ENCODE data around the gene GNGT1.
"Not testable (repeated sequence)": the region's sequence is repeated elsewhere in the genome, so short reads cannot be mapped to it uniquely, and the experiment has no call there.

GNGT1 gene

GRCh38 chr7:93910076-93910994 lies 4.0 kb downstream of the GNGT1 start:
- DNase-seq, result no peak

GRCh38 chr7:93911242-93911641 lies 4.9 kb downstream of the GNGT1 start:
- not testable (repeated sequence) for DNase-seq

- not testable (repeated sequence) for DNase-seq
Observed at GRCh38 chr7:93911661-93912060, 5.3 kb downstream of the GNGT1 start.

GRCh38 chr7:93913197-93913596 lies 6.8 kb downstream of the GNGT1 start:
- DNase-seq, result no peak

GRCh38 chr7:93914581-93915066 lies 8.3 kb downstream of the GNGT1 start:
- no peak for DNase-seq

GRCh38 chr7:93915206-93915842 lies 9.0 kb downstream of the GNGT1 start:
- DNase-seq, result not testable (repeated sequence)

- not testable (repeated sequence) for DNase-seq
Observed at GRCh38 chr7:93915888-93916287, 9.5 kb downstream of the GNGT1 start.

GRCh38 chr7:93916315-93916714 lies 9.9 kb downstream of the GNGT1 start:
- DNase-seq, result not testable (repeated sequence)

GRCh38 chr7:93920496-93921182 lies 14.3 kb downstream of the GNGT1 start:
- no peak for DNase-seq

- DNase-seq, result no peak
Observed at GRCh38 chr7:93921186-93921585, 14.8 kb downstream of the GNGT1 start.

GRCh38 chr7:93921607-93922566 lies 15.5 kb downstream of the GNGT1 start, which contains the start of gene GNG11:
Gene GNG11 (plus strand): TSS chr7:93921735. CDS start chr7:93922138, 403 bp downstream.
- peak; percentile 29 for DNase-seq

- no peak for DNase-seq
Observed at GRCh38 chr7:93923296-93923695, 16.9 kb downstream of the GNGT1 start.

GRCh38 chr7:93923942-93924341 lies 17.6 kb downstream of the GNGT1 start:
- DNase-seq, result no peak

GRCh38 chr7:93926800-93927199 lies 20.4 kb downstream of the GNGT1 start:
- DNase-seq, result no peak

GRCh38 chr7:93927585-93927984 lies 21.2 kb downstream of the GNGT1 start:
- DNase-seq, result no peak

GRCh38 chr7:93931655-93932054 lies 25.3 kb downstream of the GNGT1 start:
- DNase-seq, result no peak

GRCh38 chr7:93933156-93933555 lies 26.8 kb downstream of the GNGT1 start:
- no peak for DNase-seq

- DNase-seq, result no peak
Observed at GRCh38 chr7:93935102-93935501, 28.7 kb downstream of the GNGT1 start.

- DNase-seq, result no peak
Observed at GRCh38 chr7:93937818-93938217, 31.5 kb downstream of the GNGT1 start.

GRCh38 chr7:93938293-93938692 lies 31.9 kb downstream of the GNGT1 start:
- no peak for DNase-seq

- DNase-seq, result no peak
Observed at GRCh38 chr7:93941945-93942344, 35.6 kb downstream of the GNGT1 start.

All from amniotic stem cell (primary cell).